Panc1 (cell line): ENCODE measurements around the gene DDX1. TPM values are rescaled to one million over a fixed set of nuclear protein-coding genes. Genes with fewer than 3 reads are reported as not detected.

Experiments
- ATAC-seq: fragments of 200-7000 bp; cut with Tn5 transposase; 2 replicates; pipeline ENCODE4 v1.9.1; 2020; ENCODE audit warnings: mild to moderate bottlenecking, moderate library complexity
- BruUV-seq: library from RNA; stranded (reverse); fragments of 400-500 nt; replicated peaks from 2 replicates; lab custom pipeline; 2021; lab: Mats Ljungman, UMichigan
- CTCF ChIA-PET: fragments of 300-600 bp; sonication (Branson Sonifier 250); formaldehyde crosslinking; loops from one replicate; lab custom pipeline; 2022; ENCODE audit warnings: antibody characterized with exemption; lab: Charles Lee
- POLR2A ChIA-PET: fragments of 300-600 bp; sonication (Branson Sonifier 250); formaldehyde crosslinking; loops from one replicate; lab custom pipeline; 2022; ENCODE audit warnings: antibody characterized with exemption; lab: Charles Lee
- DNase-seq: peaks from one replicate; pipeline ENCODE4 v3.0.0-alpha.2; 2010; ENCODE audit warnings: low read depth, low spot score
- H3K27ac ChIP-seq: 2 replicates; pipeline ENCODE4 v1.5.1; 2011; ENCODE audit warnings: mild to moderate bottlenecking, low read length, inconsistent platforms
- H3K27me3 ChIP-seq: fragments of 200-500 bp; sonication (Bioruptor generic); 2 replicates; pipeline ENCODE4 v1.6.0; 2014; ENCODE audit warnings: low read length, inconsistent platforms; ENCODE audit not compliant: control insufficient read depth, insufficient read depth
- H3K36me3 ChIP-seq: fragments of 200-500 bp; sonication (Bioruptor generic); 2 replicates; pipeline ENCODE4 v1.5.1; 2014; ENCODE audit warnings: inconsistent platforms, mild to moderate bottlenecking, low read length, moderate library complexity; ENCODE audit not compliant: control insufficient read depth, insufficient read depth
- H3K4me1 ChIP-seq: 2 replicates; pipeline ENCODE4 v1.5.1; 2011; ENCODE audit warnings: inconsistent platforms, mild to moderate bottlenecking, low read length, moderate library complexity; ENCODE audit not compliant: control insufficient read depth, insufficient read depth
- H3K4me3 ChIP-seq, 2 experiments: 2 replicates each; pipeline ENCODE4 v1.5.1; 2011 to 2012; ENCODE audit warnings: low read depth in 2 of 2, low read length in 2 of 2, mild to moderate bottlenecking in 2 of 2, inconsistent platforms in 1 of 2, moderate library complexity in 1 of 2
- H3K9me3 ChIP-seq: fragments of 200-500 bp; sonication (Bioruptor generic); 2 replicates; pipeline ENCODE4 v1.5.1; 2014; ENCODE audit warnings: low read depth, mild to moderate bottlenecking, inconsistent platforms, low read length, moderate library complexity; ENCODE audit not compliant: control insufficient read depth, insufficient read depth
- CTCF ChIP-seq: fragments of 450-650 bp; IDR thresholded peaks from 2 replicates; pipeline ENCODE4 v1.5.1; 2017; ENCODE audit warnings: mild to moderate bottlenecking
- POLR2AphosphoS5 ChIP-seq: IDR thresholded peaks from 2 replicates; pipeline ENCODE4 v1.6.1; 2012; ENCODE audit warnings: mild to moderate bottlenecking, low read depth, low read length, moderate library complexity
- REST ChIP-seq, 2 experiments: IDR thresholded peaks; 2 replicates each; pipeline ENCODE4 v1.6.1; 2011 to 2012; ENCODE audit warnings: low read depth in 2 of 2, control low read depth in 1 of 2, low read length in 1 of 2, mild to moderate bottlenecking in 1 of 2, moderate library complexity in 1 of 2; ENCODE audit not compliant: insufficient read depth in 1 of 2
- SIN3A ChIP-seq: IDR thresholded peaks from 2 replicates; pipeline ENCODE4 v1.6.1; 2012; ENCODE audit warnings: low read depth, mild to moderate bottlenecking, low read length, moderate library complexity, borderline replicate concordance; ENCODE audit not compliant: insufficient read depth
- TCF7L2 ChIP-seq: IDR thresholded peaks from 2 replicates; pipeline ENCODE4 v1.6.1; 2011; ENCODE audit warnings: mild to moderate bottlenecking, low read depth, low read length, inconsistent platforms
- in situ Hi-C: cut with HindIII; loops from 2 replicates; pipeline ENCODE4 v1.10.0; 2016; ENCODE audit warnings: low sequenced_read_pairs, low pct_unique_long_range_greater_than_20kb
- intact Hi-C: fragments of 100-400 bp; cut with micrococcal nuclease; formaldehyde crosslinking; loops from one replicate; pipeline ENCODE4 v1.10.0; 2022; ENCODE audit not compliant: unreplicated experiment
- total RNA-seq: library from RNA; stranded (reverse); gene quantifications from one replicate; pipeline ENCODE4 v1.2.1, GENCODE V29; 2021; ENCODE audit not compliant: unreplicated experiment

Gene DDX1
- total RNA-seq, 1 experiment from 2014 or later, result 102 TPM

- CTCF ChIA-PET, result no interaction called here
Measured at GRCh38 chr2:15568874-15569273, 22.8 kb upstream of the DDX1 start.

GRCh38 chr2:15570104-15570503 is 21.6 kb upstream of the DDX1 start:
- no peak for DNase-seq
- Histone ChIP-seq H3K9me3 (no peaks in the 10 kb centered on the region), H3K27me3 (no peaks in the 10 kb centered on the region), H3K4me3 (no peak overlapping the region), H3K27ac (no peak overlapping the region), H3K4me1 (no peaks in the 10 kb centered on the region; the same call in 1 of the 2 replicates), H3K36me3 (no peaks in the 10 kb centered on the region)
- in situ Hi-C loops, result no loop called here
- TF ChIP-seq TCF7L2 (no peak), SIN3A (no peak), CTCF (no peak), REST (IDR thresholded peaks at IDR 0.05; ENCODE audit: insufficient read depth in 1 of 2, low read depth in 2 of 2, low read length in 1 of 2) (no peak), POLR2AphosphoS5 (no peak)
- no TSS peak for BruUV-seq
- ChIA-PET POLR2A (no interaction called here), CTCF (no interaction called here)
- intact Hi-C loops, result no loop called here
- ATAC-seq, result no peak

More at GRCh38 chr2:15568874-15569273, 22.8 kb upstream of the DDX1 start:
- TF ChIP-seq SIN3A (no peak), CTCF (no peak), REST (IDR thresholded peaks at IDR 0.05; ENCODE audit: insufficient read depth in 1 of 2, low read depth in 2 of 2, low read length in 1 of 2) (no peak), POLR2AphosphoS5 (no peak), TCF7L2 (no peak)
- ATAC-seq, result no peak
- Histone ChIP-seq H3K4me3 (no peak overlapping the region), H3K36me3 (no peaks in the 10 kb centered on the region), H3K27ac (no peak overlapping the region), H3K27me3 (no peaks in the 10 kb centered on the region), H3K9me3 (no peaks in the 10 kb centered on the region), H3K4me1 (no peaks in the 10 kb centered on the region; the same call in 1 of the 2 replicates)
- no peak for DNase-seq
- in situ Hi-C loops (no loop called here), intact Hi-C loops (no loop called here)
- BruUV-seq, result no TSS peak
- POLR2A ChIA-PET, result no interaction called here
